IPS-NIHi7 (cell line): ENCODE results near the gene NR2C1.
A peak's percentile ranks its signal among the peaks of the same experiment; 100 is the strongest.

Experiments used
- DNase-seq: peaks from one replicate; pipeline ENCODE4 v3.0.0; 2012; ENCODE audit warnings: mixed read lengths; ENCODE audit errors: extremely low spot score

Gene NR2C1

DNA sequence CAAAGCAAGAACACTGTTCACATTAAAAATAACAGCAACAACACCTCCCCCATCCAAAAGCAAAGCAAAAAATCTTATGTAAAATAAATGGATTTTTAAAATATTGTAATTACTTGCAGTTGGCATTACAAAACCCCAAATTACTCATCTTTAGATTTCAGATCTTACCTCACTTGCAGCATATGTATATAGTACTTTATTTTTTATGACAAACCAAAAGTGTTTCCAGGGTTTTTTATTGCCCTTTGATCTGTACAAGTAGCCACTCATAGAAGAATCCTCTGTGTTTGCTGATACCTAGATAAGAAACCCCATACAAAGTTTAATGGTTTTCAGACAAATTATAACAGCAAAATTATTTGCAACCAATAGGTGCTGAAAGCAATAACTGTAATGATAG, 12.2 kb upstream of the NR2C1 start:
- DNase-seq = no peak

DNA sequence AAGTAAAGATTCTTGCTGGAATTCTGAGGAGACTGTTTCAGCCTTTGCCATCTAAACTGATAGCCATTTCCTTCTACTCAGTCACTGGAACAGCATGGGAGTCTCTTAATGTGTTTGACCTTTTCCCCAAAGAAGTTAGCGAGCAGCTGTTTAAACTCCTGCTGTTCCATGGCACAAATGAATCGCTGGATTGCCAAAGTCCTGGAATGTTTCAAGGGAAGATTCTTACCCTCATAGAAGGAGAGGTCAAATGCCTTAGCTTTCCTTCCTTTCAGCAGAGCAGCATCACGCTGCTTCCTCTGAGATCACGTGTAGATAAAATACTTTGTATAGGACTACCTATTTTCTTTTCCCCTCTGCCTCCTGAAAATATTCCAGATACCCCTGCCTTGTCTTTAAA, 10.5 kb upstream of the NR2C1 start:
- DNase-seq = peak; percentile 14

DNA sequence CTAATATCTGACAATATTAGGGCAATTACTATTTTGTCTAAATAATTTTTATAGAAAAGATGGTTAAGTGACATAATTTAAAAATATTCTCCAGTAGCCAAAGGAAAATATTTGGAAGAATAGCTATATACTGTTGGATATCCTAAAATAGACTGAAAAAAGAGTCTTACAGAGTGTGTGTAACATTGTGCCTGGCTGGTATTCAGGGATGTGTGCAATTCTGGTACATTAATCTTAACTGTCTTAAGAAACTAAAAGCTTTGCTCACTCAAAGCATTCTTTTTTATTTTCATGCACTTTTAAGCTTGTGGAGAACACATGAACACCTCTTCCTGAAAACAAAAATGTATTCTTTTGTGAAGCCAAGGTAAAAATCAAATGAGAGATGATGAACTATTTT, 10.1 kb upstream of the NR2C1 start:
- no peak for DNase-seq

DNA sequence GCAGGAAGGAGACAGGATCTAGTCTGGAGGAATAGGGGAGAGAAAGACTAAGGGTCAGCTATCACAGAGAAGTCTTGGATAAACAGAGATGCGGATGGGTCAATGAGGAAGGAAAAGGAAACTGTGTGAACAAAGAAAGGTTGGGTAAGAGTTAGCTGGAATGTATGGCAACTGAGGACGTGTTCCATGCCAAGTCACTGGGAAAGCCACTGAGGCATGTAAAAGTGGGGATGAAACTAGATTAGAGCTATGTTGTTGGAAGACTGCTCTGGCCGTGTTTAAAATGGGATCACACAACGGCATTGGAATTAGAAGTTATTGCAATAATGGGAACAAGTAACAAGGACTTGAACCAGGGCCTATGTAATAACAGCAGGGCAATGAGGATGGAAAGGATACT, 3.9 kb upstream of the NR2C1 start:
- no peak for DNase-seq

DNA sequence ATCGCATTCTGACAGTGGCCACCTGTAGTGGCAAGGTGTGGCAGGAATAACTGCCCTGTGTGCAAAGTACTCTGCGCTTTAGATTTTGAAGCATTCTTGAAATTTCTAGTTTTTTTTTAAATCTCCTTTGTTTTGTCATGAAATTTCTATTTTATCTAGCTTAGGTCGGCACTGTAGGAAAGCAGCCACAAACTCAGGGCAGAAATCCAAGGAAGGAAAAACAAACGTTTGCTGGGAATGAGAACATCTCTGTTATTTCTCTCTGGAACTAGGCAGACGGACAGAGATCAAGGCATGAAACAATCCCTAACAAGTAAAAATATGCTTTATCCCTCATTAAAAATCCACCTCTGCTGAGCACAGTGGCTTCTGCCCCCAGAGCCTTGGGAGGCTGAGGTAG, 1.3 kb upstream of the NR2C1 start:
- DNase-seq = no peak

DNA sequence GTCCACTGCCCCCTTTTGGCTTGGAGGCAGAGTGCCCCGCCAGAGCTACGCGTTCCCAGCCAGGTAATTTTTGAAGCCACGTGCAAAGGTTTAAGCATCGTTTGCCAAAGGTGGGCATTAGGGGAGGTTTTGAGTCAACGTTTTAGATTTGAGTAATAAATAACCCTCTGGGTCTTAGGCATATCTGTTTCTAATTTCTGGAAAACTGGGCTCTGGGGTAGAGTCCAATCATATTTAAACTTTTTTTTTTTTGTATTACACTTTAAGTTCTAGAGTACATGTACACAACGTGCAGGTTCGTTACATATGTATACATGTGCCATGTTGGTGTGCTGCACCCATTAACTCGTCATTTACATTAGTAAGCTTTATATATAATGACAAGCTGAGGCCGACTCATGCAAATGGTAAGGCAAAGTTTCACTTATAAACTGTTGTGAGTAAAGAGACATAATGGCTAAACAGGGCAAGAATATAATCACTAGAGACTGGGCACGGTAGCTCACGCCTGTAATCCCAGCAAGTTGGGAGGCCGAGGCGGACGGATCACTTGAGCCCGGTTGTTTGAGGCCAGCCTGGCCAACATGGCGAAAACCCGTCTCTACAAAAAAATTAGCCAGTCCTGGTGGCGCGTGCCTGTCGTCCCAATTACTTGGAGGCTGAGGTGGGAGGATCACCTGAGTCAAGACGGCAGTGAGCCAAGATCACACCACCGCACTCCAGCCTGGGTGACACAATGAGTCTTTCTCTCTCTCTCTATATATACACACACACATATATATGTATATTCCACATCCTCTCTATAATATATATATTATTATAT, 491 bp upstream of the NR2C1 start:
- DNase-seq = no peak

DNA sequence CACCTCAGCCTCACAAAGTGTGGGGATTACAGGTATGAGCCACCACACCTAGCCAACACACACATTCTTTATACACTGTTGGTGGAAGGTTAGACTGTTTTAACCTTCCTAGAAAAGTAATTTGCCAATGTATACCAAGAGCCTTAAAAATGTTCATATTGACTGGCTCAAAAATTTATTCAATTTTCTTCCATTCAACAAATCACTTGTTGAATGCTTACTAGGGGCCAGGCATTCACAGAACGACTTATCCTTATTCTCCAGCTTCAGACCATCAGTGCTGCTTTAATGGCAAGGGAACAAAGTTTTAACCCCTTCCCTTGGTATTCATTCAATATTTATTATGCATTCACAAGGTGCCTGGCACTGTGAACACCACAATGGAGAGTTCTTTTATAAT, 3.0 kb downstream of the NR2C1 start:
- no peak for DNase-seq

DNA sequence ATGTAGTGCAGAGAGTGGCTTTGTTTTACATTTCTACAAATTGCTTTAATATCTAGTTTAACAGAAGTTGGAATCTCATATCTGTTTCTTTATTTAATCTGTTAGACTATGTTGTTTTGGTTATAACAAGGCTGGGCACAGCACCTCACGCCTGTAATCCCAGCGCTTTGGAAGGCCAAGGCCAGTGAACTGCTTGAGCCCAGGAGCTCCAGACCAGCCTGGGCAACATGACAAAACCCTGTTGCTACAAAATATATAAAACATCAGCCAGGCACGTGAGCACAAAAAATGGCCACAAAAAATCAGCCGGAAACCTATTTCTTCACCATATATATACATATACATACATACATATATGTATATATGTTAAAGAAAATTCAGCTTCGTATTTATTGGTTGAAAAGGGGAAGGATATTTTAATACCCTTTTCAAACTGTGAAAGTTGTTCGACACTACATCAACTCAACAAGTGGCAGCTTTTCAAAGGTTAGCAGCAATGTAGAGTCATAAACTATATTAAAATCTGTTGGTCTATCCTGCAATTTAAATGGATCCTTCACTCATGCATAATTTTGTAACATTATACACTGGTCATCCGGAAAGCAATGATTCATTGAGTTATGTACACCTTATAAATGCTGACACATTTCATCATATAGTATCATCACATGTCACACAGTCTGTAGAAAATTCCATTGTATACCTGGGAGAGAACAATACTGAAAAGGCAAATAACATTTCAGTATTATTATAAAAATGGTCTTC, 7.1 kb downstream of the NR2C1 start:
- DNase-seq = no peak

DNA sequence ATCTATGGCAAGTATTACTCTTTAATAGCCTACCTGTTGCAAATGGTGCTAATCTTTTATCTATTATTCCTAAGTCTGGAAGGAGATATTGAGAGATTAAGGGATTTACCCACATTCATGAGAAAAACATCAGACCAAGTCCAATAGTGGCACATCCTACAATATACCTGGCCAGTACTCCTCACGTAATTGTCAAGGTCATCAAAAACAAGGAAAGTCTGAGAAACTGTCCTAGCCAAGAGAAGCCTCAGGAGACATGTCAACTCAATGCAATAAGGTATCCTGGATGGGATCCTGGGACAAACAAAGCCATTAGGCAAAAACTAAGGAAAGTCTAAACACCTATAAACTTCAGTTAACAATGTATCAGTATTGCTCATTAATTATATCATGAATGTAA, 12.5 kb downstream of the NR2C1 start:
- DNase-seq = no peak

DNA sequence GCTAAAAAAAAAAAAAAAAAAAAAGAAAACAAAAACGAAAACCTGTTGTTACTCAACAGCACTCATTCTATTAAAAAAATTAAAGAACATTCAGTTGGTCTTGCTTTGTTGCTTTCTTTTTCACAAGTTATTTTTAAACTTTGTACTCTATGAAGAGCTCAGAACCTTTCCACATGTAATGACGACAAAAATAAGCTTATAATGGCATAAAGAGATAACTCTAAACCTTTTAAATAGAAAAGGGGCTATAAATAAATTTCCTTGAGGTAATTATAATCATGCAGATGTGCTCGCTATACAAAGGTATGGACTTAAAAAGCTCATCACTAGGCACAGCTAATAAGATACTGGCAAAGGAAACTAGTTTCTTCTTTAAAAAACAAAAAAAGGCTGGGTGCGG, 13.4 kb downstream of the NR2C1 start:
- DNase-seq = no peak

DNA sequence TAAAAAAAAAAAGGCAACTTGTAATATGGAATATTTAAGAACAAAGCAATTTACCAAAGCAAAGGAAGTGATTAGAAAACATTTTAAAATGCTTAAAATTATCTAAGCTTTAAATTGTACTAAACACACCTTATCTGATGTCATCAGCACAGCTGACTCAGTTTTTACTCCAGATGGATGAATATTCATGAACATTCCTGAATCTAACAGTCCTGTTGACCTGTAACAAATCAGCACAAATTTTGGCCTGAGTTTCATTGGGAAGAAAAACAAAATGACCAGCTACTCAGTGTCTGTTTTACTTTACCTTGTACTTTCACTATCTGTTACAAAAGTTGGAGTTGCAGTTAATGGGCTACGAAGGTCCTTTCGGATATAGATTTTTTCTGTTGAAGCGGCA, 16.0 kb downstream of the NR2C1 start:
- DNase-seq = no peak

DNA sequence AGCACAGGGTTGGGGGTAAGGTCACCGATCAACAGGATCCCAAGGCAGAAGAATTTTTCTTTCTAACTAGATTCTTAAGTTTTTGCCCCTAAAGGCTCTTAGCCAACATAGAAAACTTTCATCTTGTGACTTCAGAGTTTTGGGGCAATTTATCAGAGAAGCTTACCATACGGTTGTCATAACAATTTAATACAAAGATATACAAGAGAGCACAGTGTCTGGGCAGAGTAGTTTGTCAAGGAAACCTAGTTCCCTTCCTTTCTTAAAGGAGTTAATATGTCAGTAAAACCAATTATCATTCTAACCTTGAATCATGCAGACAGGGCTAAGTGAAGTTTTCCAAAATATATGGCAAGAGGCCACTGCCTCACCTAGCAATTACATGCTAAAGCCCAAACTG, 18.4 kb downstream of the NR2C1 start:
- no peak for DNase-seq

DNA sequence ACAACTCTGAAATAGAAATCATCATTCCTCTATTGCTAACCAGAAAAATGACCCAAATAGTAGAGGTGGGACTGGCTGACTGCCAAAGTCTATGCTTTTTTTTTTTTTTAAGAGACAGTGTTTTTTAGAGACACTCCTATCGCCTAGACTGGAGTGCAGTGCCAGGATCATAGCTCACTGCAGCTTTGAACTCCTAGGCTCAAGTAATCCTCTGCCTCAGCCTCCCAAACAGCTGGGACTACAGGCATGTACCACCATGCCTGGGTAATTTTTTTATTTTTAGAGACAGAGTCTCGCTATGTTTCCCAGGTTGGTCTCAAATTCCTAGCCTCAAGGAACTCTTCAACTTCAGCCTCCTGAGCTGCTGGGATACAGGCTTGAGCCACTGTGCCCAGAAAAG, 19.2 kb downstream of the NR2C1 start:
- no peak for DNase-seq

DNA sequence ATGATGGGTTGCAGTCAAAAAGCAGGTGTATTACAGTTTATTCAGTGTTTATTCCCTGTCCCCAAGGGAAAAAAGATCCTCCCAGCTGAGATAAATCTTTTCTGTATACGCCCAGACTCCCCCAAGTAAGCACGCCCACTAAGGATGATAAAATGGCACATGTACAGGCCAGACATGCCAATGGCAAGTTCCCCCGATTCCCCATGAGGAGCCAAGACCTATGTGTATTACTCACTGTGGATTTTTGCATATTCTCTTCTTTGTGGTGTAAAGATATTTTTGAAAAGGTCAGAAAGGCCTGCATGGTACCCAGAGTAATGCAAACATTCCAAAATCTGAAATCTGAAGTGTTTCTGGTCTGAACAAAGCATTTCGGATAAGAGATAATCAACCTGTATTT, 22.2 kb downstream of the NR2C1 start:
- no peak for DNase-seq

DNA sequence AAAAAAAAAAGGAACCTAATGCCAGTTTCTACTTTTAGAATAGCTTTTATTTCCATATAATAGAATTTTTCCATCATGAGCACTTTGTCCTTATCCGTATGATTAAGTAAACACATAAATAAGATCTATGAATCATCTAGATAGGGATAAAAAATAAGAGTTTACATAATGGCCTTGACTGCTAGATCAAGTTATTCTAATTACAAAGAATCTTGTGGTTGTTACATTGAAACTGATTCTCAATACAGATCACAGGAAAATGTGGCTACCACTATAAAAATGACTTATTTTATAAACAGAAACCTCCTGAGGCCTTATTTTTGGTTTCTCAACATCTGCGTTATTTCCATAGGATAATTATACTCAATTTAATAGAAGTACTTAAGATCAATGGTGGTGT, 35.5 kb downstream of the NR2C1 start:
- DNase-seq = no peak

DNA sequence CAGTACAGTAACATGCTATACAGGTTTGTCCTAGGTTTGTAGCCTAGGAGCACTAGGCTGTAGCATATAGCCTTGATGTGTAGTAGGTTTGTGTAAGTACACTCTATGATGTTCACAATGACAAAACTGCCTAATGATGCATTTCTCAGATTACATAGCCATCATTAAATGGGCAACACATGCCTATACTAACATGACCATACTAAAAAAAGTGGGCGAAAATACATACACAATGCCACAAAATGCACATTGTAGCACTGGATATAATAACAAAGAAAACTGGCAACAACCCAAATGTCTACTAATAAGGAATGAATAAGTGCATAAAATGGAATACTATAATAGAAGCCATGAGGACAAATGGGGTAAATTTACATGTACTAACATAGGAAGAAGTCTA, 38.7 kb downstream of the NR2C1 start:
- no peak for DNase-seq

DNA sequence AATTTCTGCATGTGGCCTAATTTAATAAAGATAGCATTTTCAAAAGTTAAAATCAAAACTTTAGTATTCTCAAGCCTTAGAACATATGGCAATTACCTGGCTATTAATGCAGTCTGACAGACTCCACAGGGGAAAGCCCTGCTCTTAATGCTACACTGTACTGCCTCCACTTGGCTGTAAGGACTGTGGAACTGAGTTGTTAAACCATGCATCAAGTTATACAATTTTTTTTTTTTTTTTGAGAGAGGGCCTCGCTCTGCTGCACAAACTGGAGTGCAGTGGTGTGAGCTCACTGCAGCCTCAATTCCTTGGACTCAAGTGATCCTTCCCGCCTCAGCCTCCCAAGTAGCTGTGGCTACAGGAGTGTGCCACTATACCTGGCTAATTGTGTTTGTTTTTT, 50.9 kb downstream of the NR2C1 start:
- no peak for DNase-seq

DNA sequence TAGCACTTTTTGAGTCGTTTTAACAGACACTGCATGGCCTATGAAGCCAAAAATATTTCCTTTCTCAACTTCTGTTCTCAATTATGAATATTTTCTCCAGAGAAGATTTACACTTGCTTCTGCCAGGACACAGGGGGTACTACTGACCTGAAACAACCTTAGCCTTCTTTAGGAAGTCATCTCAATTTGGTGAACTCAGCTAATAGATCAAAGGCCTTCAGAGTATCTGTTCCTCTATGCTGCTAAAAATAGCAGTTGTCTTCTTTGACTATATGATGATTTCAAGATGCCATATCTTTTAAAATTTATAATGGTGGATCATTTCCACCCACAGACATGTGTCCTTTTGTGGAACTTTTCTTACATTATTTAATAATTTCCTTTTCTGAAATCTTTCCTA, 55.9 kb downstream of the NR2C1 start:
- DNase-seq = no peak

DNA sequence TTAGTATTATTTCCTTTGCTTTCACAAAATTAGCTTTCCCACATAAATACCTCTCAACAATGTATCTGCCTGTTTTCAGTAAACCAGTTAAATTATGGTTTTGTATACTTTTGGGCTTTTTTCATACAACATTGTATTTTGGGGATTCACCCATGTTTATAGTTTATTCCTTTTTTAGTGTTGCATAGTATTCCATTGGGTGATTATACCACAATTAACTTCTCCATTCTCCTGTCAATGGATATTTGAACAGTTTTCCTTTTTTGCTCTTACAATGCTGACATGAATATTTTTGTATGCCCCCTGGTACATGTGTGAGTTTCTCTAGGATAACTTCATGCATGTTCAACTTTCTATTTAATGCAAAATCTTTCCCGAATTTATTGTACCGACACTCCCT, 57.3 kb downstream of the NR2C1 start:
- no peak for DNase-seq

DNA sequence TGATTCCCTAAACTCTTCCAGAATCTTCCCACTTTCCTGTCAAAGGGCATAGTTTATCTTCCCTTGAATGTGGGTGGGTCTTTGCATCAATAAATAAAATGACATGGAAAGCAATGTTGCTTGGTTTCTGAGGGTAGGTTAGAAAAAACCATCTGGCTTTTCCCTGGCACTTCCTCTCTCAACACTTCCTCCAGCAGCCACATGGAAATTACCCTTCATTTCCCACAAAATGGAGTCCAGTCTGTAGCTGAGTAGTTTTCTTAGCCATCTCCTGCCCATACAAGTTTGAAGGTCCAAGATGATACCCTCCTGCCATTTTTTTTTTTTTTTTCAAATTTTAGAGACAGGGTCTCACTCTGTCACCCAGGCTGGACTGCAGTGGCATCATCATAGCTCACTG, 58.9 kb downstream of the NR2C1 start:
- DNase-seq = no peak

DNA sequence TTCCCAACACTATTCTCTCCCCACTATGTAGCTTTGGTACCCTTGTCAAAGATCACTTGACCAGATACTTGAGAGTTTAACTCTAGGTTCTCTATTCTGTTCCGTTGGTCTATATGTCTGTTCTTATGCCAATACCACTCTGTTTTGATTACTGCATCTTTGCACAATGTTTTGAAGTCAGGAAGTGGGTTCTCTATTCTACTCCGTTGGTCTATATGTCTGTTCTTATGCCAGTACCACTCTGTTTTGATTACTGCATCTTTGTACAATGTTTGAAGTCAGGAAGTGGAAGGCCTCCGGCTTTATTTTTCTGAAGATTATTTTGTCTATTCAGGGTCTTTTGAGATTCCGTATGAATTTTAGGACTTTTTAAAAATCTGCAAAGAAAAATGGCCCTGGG, 67.2 kb downstream of the NR2C1 start:
- DNase-seq = no peak

DNA sequence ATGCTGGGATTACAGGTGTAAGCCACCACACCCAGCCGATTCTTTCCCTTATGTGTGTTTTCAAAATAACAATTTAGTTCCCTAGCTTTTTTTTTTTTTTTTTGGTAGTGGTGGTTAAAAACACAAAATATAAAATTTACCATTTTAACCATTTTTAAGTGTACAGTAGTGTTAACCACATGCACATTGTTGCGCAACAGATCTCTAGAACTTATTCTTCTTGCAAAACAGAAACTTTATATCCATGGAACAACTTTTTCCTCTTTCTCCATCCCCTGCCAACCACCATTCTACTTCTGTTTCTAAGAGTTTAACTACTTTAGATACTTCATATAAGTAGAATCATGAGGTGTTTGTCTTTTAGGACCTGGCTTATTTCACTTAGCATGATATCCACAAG, 68.8 kb downstream of the NR2C1 start:
- DNase-seq = no peak

DNA sequence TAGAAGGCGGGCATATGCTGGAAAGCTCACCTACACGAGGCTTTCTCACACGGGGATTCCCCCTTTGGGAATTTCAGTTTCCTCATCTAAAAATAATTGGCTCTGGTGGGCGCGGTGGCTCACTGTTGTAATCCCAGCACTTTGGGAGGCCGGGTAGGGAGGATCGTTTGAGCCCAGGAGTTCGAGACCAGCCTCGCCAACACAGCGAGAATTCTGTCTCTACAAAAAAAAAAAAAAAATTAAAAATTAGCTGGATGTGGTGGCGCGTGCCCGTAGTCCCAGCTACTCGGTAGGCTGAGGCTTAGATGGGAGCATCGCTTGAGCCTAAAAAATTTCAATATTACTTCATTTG, 69.5 kb downstream of the NR2C1 start:
- no peak for DNase-seq
